ENCODE measurements around the gene RPE65. TPM values are rescaled to one million over a fixed set of nuclear protein-coding genes. Genes with fewer than 3 reads are reported as not detected.

The RPE65 gene
- total RNA-seq, 1 experiment from 2014 or later, result not detected

DNA sequence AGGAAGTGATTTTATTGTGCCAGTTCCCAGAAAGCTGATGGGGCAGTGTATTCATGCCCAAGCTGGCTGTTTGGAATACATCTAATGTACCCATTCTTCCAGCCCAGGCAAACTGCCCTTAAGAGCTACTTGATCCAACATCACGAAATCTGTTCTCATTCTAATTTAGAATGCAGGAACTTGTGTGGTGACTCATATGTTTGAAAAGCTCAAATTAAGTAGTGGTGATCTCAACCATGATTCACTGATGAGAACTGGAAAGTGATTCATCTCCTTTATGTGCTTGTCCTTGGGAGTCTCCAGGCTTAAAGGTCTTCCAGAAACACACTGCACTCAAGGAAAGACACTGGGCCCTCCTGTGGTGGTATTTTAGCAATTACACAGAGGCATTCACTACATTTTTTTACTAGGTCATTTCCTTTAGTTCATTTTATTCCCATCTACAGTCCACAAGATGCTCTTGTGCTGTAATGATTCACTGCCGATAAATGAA is 65.4 kb downstream of the RPE65 start:
- ATAC-seq (no peak), DNase-seq (ENCODE audit: low spot score) (no peak)
- ChIA-PET POLR2A (no interaction called here), CTCF (no interaction called here)
- peaks cover 59% of the 10 kb centered on the region for H3K9me3 Mint-ChIP-seq
- H3K4me1 Mint-ChIP-seq, result no peaks in the 10 kb centered on the region
- H3K27me3 Mint-ChIP-seq (ENCODE audit: low read depth), result no peaks in the 10 kb centered on the region
- no peak overlapping the region for H3K27ac Mint-ChIP-seq
- TF ChIP-seq JAZF1 (CRISPR knock-in tag; IDR thresholded peaks at IDR 0.05) (no peak), ZNF425 (CRISPR knock-in tag; conservative IDR thresholded peaks at IDR 0.05) (no peak), FOXK1 (CRISPR knock-in tag; IDR thresholded peaks at IDR 0.05) (no peak)
- TF ChIP-seq, protein P1, sequence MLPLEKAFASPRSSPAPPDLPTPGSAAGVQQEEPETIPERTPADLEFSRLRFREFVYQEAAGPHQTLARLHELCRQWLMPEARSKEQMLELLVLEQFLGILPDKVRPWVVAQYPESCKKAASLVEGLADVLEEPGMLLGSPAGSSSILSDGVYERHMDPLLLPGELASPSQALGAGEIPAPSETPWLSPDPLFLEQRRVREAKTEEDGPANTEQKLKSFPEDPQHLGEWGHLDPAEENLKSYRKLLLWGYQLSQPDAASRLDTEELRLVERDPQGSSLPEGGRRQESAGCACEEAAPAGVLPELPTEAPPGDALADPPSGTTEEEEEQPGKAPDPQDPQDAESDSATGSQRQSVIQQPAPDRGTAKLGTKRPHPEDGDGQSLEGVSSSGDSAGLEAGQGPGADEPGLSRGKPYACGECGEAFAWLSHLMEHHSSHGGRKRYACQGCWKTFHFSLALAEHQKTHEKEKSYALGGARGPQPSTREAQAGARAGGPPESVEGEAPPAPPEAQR (CRISPR knock-in tag; IDR thresholded peaks at IDR 0.05), result no peak
- no peak overlapping the region for H3K4me3 Mint-ChIP-seq
- H3K36me3 Mint-ChIP-seq, result peaks cover 36% of the 10 kb centered on the region

DNA sequence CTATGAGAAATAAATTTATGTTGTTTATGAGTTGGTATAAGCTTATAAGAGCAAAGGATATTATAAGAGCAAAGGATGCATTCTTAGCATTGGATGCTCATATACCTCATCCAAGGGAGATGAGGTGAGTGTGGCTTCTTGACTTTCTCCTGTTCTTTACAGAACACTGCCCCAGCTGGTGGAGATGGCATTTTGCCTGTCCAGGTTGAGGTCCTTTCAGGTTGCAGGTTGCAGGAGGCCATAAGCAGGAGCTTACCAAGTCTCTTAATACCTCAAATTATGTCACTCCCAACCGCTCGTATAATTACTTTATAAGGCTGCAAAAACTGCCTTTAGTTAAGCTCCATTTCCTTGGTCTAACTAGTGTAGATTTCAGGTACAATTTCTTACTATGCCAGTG is 66.7 kb downstream of the RPE65 start:
- Mint-ChIP-seq H3K27me3 (ENCODE audit: low read depth) (no peaks in the 10 kb centered on the region), H3K9me3 (peaks cover 51% of the 10 kb centered on the region), H3K36me3 (peaks cover 33% of the 10 kb centered on the region), H3K4me1 (no peaks in the 10 kb centered on the region), H3K27ac (no peak overlapping the region), H3K4me3 (no peak overlapping the region)
- TF ChIP-seq JAZF1 (CRISPR knock-in tag; IDR thresholded peaks at IDR 0.05) (no peak), ETV6 (CRISPR knock-in tag; IDR thresholded peaks at IDR 0.05) (no peak), GABPB1 (CRISPR knock-in tag; IDR thresholded peaks at IDR 0.05) (no peak), SP1 (CRISPR knock-in tag; conservative IDR thresholded peaks at IDR 0.05) (no peak), OVOL2 (CRISPR knock-in tag; IDR thresholded peaks at IDR 0.05; ENCODE audit: borderline replicate concordance) (no peak), ZNF121 (CRISPR knock-in tag; IDR thresholded peaks at IDR 0.05) (no peak), MXD4 (CRISPR knock-in tag; IDR thresholded peaks at IDR 0.05; ENCODE audit: borderline replicate concordance) (no peak), PRRX2 (CRISPR knock-in tag; IDR thresholded peaks at IDR 0.05) (no peak), ELF4 (CRISPR knock-in tag; IDR thresholded peaks at IDR 0.05; ENCODE audit: low read depth) (no peak), FOXK1 (CRISPR knock-in tag; IDR thresholded peaks at IDR 0.05) (no peak)
- TF ChIP-seq, protein P2, sequence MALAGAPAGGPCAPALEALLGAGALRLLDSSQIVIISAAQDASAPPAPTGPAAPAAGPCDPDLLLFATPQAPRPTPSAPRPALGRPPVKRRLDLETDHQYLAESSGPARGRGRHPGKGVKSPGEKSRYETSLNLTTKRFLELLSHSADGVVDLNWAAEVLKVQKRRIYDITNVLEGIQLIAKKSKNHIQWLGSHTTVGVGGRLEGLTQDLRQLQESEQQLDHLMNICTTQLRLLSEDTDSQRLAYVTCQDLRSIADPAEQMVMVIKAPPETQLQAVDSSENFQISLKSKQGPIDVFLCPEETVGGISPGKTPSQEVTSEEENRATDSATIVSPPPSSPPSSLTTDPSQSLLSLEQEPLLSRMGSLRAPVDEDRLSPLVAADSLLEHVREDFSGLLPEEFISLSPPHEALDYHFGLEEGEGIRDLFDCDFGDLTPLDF (CRISPR knock-in tag; IDR thresholded peaks at IDR 0.05), result no peak
- TF ChIP-seq, protein P3, sequence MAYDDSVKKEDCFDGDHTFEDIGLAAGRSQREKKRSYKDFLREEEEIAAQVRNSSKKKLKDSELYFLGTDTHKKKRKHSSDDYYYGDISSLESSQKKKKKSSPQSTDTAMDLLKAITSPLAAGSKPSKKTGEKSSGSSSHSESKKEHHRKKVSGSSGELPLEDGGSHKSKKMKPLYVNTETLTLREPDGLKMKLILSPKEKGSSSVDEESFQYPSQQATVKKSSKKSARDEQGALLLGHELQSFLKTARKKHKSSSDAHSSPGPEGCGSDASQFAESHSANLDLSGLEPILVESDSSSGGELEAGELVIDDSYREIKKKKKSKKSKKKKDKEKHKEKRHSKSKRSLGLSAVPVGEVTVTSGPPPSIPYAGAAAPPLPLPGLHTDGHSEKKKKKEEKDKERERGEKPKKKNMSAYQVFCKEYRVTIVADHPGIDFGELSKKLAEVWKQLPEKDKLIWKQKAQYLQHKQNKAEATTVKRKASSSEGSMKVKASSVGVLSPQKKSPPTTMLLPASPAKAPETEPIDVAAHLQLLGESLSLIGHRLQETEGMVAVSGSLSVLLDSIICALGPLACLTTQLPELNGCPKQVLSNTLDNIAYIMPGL (CRISPR knock-in tag; IDR thresholded peaks at IDR 0.05), result no peak
- TF ChIP-seq, protein P4, sequence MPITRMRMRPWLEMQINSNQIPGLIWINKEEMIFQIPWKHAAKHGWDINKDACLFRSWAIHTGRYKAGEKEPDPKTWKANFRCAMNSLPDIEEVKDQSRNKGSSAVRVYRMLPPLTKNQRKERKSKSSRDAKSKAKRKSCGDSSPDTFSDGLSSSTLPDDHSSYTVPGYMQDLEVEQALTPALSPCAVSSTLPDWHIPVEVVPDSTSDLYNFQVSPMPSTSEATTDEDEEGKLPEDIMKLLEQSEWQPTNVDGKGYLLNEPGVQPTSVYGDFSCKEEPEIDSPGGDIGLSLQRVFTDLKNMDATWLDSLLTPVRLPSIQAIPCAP (CRISPR knock-in tag; IDR thresholded peaks at IDR 0.05), result no peak
- DNase-seq (ENCODE audit: low spot score) (no peak), ATAC-seq (no peak)
- ChIA-PET CTCF (no interaction called here), POLR2A (no interaction called here)

DNA sequence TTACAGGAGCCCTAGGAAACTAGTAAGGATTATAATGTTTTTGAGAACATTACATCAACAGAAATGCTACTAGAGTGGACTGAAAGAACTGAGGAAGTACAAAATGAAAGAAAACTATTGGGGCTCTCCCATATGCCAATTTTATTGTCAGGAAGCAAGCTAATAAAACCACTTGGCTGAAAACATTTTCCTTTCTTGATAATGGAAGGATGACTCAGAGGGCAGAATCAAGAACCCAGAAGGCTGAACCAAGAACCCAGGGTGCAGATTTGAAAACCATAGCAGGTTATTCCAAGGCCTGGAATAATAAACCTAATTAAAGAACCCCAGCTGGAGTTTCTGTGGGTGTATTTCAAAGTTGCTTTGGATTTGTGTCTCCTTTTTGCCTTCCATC is 70.7 kb downstream of the RPE65 start:
- H3K4me3 Mint-ChIP-seq, result no peak overlapping the region
- peaks cover 15% of the 10 kb centered on the region for H3K9me3 Mint-ChIP-seq
- H3K27me3 Mint-ChIP-seq (ENCODE audit: low read depth), result no peaks in the 10 kb centered on the region
- DNase-seq (ENCODE audit: low spot score) (no peak), ATAC-seq (no peak)
- H3K27ac Mint-ChIP-seq, result no peak overlapping the region
- CTCF ChIA-PET, result no interaction called here
- H3K4me1 Mint-ChIP-seq, result peaks cover 3% of the 10 kb centered on the region; the same call in 1 of the 2 replicates
- POLR2A ChIA-PET, result no interaction called here
- no peaks in the 10 kb centered on the region; the same call in 1 of the 2 replicates for H3K36me3 Mint-ChIP-seq
- TF ChIP-seq GRHL2 (CRISPR knock-in tag; IDR thresholded peaks at IDR 0.05; ENCODE audit: insufficient replicate concordance, severe bottlenecking), result no peak
- no peak for TF ChIP-seq E2F4 (CRISPR knock-in tag; IDR thresholded peaks at IDR 0.05; ENCODE audit: borderline replicate concordance, low read depth)
- TF ChIP-seq EMX1 (CRISPR knock-in tag; IDR thresholded peaks at IDR 0.05), result no peak
- TF ChIP-seq ZNF416 (CRISPR knock-in tag; IDR thresholded peaks at IDR 0.05), result no peak
- TF ChIP-seq SP1 (CRISPR knock-in tag; conservative IDR thresholded peaks at IDR 0.05), result no peak
- TF ChIP-seq, protein P5, sequence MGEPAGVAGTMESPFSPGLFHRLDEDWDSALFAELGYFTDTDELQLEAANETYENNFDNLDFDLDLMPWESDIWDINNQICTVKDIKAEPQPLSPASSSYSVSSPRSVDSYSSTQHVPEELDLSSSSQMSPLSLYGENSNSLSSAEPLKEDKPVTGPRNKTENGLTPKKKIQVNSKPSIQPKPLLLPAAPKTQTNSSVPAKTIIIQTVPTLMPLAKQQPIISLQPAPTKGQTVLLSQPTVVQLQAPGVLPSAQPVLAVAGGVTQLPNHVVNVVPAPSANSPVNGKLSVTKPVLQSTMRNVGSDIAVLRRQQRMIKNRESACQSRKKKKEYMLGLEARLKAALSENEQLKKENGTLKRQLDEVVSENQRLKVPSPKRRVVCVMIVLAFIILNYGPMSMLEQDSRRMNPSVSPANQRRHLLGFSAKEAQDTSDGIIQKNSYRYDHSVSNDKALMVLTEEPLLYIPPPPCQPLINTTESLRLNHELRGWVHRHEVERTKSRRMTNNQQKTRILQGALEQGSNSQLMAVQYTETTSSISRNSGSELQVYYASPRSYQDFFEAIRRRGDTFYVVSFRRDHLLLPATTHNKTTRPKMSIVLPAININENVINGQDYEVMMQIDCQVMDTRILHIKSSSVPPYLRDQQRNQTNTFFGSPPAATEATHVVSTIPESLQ (CRISPR knock-in tag; IDR thresholded peaks at IDR 0.05), result no peak

Measured in WTC11 (cell line).